Gastroesophageal sphincter (tissue), 4 donors: ENCODE measurements around the gene EIF4B. TPM values are rescaled to one million over a fixed set of nuclear protein-coding genes. Genes with fewer than 3 reads are reported as not detected.

Experiments used
- ATAC-seq: fragments of 150-250 bp; one replicate; pipeline ENCODE4 v1.9.1; 2016; ENCODE audit warnings: mild to moderate bottlenecking, moderate library complexity
- H3K27ac ChIP-seq, 4 donors: fragments of 200-600 bp; sonication (generic) in 3 of 4; 1 replicate in 3 of 4; 2 replicates in 1 of 4; pipeline ENCODE4 v1.5.1; 2016 to 2019
- H3K27me3 ChIP-seq: fragments of 200-600 bp; sonication (generic); one replicate; pipeline ENCODE4 v1.5.1; 2019
- H3K36me3 ChIP-seq, 2 donors: fragments of 200-600 bp; sonication (generic); one replicate each; pipeline ENCODE4 v1.5.1; 2019; ENCODE audit warnings: control low read depth in 1 of 2
- H3K4me1 ChIP-seq, 3 donors: fragments of 200-600 bp; sonication (generic); 1 replicate in 2 of 3; 2 replicates in 1 of 3; pipeline ENCODE4 v1.5.1; 2016 to 2019; ENCODE audit warnings: control low read depth in 2 of 3
- H3K4me3 ChIP-seq, 2 donors: fragments of 200-600 bp; sonication (generic); one replicate each; pipeline ENCODE4 v1.5.1; 2019; ENCODE audit warnings: mild to moderate bottlenecking in 1 of 2, moderate library complexity in 1 of 2
- H3K9me3 ChIP-seq, 3 donors: fragments of 200-600 bp; sonication (generic); one replicate each; pipeline ENCODE4 v1.5.1; 2017 to 2019; ENCODE audit warnings: control low read depth in 2 of 3
- EP300 ChIP-seq: sonication (generic); formaldehyde crosslinking; IDR thresholded peaks from one replicate; pipeline ENCODE4 v1.6.1; 2017; ENCODE audit warnings: antibody characterized with exemption, mild to moderate bottlenecking
- POLR2A ChIP-seq, 2 donors: fragments of 450-650 bp; IDR thresholded peaks; one replicate each; pipeline ENCODE4 v1.6.1; 2017; ENCODE audit warnings: antibody characterized with exemption in 2 of 2, mild to moderate bottlenecking in 2 of 2, moderate library complexity in 1 of 2
- POLR2AphosphoS5 ChIP-seq: sonication (generic); formaldehyde crosslinking; IDR thresholded peaks from one replicate; pipeline ENCODE4 v1.6.1; 2017; ENCODE audit warnings: antibody characterized with exemption
- WGBS, 2 donors: methylation state at CpG; one replicate each; pipeline ENCODE4 v1.1.5; 2018; ENCODE audit warnings: low coverage in 1 of 2; 5-methylcytosine and 5-hydroxymethylcytosine counted together
- total RNA-seq, 4 donors: library from RNA; depleted of rRNA; stranded (reverse); fragments of >200 nt; gene quantifications; one replicate each; pipeline ENCODE4 v1.1.0, GENCODE V29; 2016
- TF ChIP-seq, protein P1 (sequence below), 4 experiments: fragments of 200-600 bp in 2 of 4; fragments of 450-650 bp in 2 of 4; sonication (generic) in 1 of 4; IDR thresholded peaks; one replicate each; pipeline ENCODE4 v1.5.1; 2017 to 2019; ENCODE audit warnings: antibody characterized with exemption in 4 of 4, mild to moderate bottlenecking in 2 of 4, moderate library complexity in 2 of 4

Gene EIF4B
- total RNA-seq, 4 donors from 2014 or later, result 521 to 701 (median 591) TPM

DNA sequence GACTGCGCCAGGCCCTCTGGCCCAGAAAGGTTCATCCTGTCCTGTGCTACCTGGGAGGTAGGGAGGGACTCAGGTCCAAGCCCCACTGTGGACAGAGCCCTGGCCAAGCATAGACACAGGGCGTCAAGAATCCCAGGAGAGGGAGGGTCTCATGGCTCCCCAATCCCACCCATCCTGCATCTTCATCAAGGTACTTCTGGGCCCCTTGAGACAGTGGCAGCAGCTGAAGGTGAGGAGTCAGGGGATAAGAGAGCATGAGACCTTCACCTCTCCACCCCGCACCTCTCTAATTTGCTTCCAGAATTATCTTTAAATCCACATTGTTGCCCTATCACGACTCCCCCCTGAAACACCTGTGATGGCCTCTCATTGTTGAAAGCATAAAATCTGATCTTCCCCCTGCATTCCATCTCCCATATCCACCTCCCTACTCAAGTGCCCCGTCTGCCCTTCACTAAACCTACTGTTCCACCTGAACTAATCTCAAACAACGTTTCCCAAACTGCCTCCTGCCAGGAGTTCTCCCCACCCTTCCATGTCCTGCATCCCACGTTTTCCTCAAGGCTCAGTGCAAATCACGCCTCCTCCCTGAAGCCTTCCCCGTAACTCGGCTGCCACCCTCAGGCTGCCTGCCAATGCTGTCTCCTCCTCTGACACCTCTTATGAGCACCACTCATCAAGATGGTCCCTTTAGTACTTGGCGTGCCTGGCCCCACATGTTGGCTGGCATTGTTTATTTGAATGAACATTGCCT is 30.3 kb upstream of the EIF4B start:
- ATAC-seq, result no peak
- no peaks in the 10 kb centered on the region for H3K27me3 ChIP-seq

DNA sequence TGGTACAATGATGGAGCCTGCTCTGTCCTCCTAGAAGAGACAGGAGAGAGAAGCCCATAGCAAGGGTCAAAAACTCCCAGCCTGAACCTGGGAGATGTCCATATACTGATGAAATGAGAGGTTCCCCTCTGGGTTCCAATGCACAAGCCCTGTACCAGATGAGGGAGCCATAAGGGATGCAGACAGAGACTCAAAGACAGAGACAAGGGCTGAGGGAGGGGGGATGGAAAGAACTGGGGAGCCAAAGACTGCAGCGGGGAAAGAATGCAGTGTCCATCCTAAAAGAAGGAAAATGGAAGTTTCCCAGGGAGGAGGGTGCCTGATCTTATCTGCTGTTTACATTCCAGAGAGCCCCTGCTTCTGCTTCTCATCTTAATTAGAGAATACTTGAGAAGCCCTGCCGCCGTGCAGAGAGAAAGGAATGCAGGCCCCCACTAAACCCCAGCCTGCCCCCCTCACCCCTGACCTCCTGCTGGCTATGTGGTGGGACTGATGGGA is 29.6 kb upstream of the EIF4B start:
- WGBS, 2 donors, result 8 to 25% methylated on average over 1 to 3 of the region's 3 CpGs
- Histone ChIP-seq H3K4me3 (no peak overlapping the region), H3K4me1 (peaks cover 0 to 11% (median 7%) of the 10 kb centered on the region in 3 donors), H3K9me3 (no peaks in the 10 kb centered on the region), H3K27ac (no peak overlapping the region), H3K36me3 (no peaks in the 10 kb centered on the region), H3K27me3 (no peaks in the 10 kb centered on the region)
- TF ChIP-seq EP300, result no peak
- TF ChIP-seq, protein P1, sequence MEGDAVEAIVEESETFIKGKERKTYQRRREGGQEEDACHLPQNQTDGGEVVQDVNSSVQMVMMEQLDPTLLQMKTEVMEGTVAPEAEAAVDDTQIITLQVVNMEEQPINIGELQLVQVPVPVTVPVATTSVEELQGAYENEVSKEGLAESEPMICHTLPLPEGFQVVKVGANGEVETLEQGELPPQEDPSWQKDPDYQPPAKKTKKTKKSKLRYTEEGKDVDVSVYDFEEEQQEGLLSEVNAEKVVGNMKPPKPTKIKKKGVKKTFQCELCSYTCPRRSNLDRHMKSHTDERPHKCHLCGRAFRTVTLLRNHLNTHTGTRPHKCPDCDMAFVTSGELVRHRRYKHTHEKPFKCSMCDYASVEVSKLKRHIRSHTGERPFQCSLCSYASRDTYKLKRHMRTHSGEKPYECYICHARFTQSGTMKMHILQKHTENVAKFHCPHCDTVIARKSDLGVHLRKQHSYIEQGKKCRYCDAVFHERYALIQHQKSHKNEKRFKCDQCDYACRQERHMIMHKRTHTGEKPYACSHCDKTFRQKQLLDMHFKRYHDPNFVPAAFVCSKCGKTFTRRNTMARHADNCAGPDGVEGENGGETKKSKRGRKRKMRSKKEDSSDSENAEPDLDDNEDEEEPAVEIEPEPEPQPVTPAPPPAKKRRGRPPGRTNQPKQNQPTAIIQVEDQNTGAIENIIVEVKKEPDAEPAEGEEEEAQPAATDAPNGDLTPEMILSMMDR (IDR thresholded peaks at IDR 0.05), result no peak
- no peak for TF ChIP-seq POLR2AphosphoS5
- TF ChIP-seq POLR2A (IDR thresholded peaks at IDR 0.05), result no peak
- ATAC-seq, result no peak

More for the DNA sequence above, 30.3 kb upstream of the EIF4B start:
- Histone ChIP-seq H3K4me3 (no peak overlapping the region), H3K36me3 (no peaks in the 10 kb centered on the region), H3K9me3 (no peaks in the 10 kb centered on the region), H3K27ac (no peak overlapping the region), H3K4me1 (peaks cover 0 to 11% (median 7%) of the 10 kb centered on the region in 3 donors)
- TF ChIP-seq, protein P1 (IDR thresholded peaks at IDR 0.05), result peak in 1 of 4 experiments; percentile 9
- no peak for TF ChIP-seq POLR2AphosphoS5
- 48 to 50% methylated on average over 7 to 9 of the region's 11 CpGs for WGBS, 2 donors

DNA sequence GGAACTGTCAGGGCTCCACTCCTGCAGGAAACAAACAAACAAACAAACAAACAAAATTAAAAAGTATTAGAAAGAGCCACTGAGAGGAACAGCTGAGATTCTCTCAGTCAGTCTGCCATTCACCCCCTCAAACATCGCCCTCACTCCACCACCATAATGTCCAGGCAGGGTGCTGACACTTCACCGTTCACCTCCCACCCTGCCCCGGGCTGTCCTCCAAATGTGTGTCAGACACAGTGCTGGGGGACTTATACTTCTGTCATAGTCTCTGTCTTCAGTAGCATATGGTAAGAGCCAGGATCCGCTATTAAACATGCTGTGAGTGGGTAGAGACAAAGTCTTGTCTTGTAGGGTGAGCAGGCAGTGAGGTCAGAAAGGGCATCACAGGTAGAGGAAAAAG is 29.1 kb upstream of the EIF4B start:
- Histone ChIP-seq H3K4me1 (peaks cover 0 to 11% (median 7%) of the 10 kb centered on the region in 3 donors), H3K9me3 (no peaks in the 10 kb centered on the region), H3K36me3 (no peaks in the 10 kb centered on the region), H3K27ac (no peak overlapping the region), H3K4me3 (no peak overlapping the region), H3K27me3 (no peaks in the 10 kb centered on the region)
- no peak for ATAC-seq
- 39 to 52% methylated on average over 3 to 4 of the region's 4 CpGs for WGBS, 2 donors
- no peak for TF ChIP-seq EP300
- no peak for TF ChIP-seq POLR2AphosphoS5
- TF ChIP-seq POLR2A (IDR thresholded peaks at IDR 0.05), result no peak
- TF ChIP-seq, protein P1 (IDR thresholded peaks at IDR 0.05), result no peak

DNA sequence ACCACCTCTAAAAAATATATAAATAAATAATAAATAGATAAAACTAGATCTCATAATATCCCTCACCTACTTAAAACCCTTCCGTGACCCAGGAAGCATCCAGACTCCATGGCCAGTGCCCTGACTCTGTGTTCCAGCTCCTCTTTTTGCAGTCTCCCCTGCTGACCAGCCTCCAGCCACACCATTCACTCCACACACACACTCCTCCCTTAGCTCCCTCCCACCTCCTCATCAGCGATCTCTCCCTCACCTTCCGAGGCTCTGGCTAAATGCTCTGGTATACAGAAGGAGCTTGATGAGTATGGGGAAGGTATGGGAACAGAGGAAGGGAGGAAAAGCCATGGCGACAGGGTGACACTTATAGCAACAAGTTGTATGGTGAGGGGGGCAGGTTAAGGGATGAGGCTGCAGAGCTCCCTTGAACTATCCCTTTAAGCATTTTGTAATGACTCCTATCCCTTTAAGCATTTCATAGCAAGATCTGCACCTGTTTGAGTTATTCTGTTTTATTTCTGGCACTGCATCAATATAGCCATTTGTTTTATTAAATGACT is 26.1 kb upstream of the EIF4B start:
- WGBS, 2 donors, result 32 to 40% methylated on average over 2 to 4 of the region's 4 CpGs
- no peaks in the 10 kb centered on the region for H3K36me3 ChIP-seq
- no peaks in the 10 kb centered on the region for H3K27me3 ChIP-seq
- peaks cover 0 to 5% (median 3%) of the 10 kb centered on the region in 3 donors for H3K4me1 ChIP-seq
- no peak overlapping the region for H3K27ac ChIP-seq
- TF ChIP-seq EP300 (no peak), POLR2AphosphoS5 (no peak), POLR2A (IDR thresholded peaks at IDR 0.05) (no peak)
- TF ChIP-seq, protein P1 (IDR thresholded peaks at IDR 0.05), result no peak
- H3K4me3 ChIP-seq, result no peak overlapping the region
- H3K9me3 ChIP-seq, result no peaks in the 10 kb centered on the region
- ATAC-seq, result no peak
